NCI-H128 (cell line): ENCODE data around the gene MAP3K4.

Source experiments
- DNase-seq: peaks from one replicate; lab custom pipeline; 2025; ENCODE audit not compliant: unreplicated experiment; lab: John Stamatoyannopoulos, UW

MAP3K4 gene

DNA sequence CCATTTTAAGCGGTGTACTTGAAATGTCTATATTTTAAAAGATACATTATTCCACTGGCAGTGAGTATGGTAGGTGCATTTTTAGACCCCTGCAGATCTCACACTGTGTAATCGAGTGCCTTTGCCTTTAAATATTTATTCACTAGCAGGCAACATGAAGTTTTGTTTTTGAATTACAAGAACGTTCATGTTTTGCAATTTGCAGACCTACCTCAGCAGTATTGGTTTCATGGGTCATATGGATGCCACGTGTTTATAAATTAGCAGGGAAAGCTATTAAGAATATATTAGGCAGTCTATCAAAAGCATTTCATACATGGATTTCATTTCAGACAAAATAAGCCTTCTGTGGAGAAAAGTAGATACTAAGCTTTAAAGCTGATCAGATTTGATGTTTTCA is 7.2 kb downstream of the MAP3K4 start:
- no peak for DNase-seq

- no peak for DNase-seq
These were observed 7.9 kb downstream of the MAP3K4 start for GRCh38 chr6:160999516-160999915.

- no peak for DNase-seq
These were observed 9.1 kb downstream of the MAP3K4 start for GRCh38 chr6:161000632-161001031.

GRCh38 chr6:161001421-161001820 is 9.9 kb downstream of the MAP3K4 start:
- DNase-seq: no peak

DNA sequence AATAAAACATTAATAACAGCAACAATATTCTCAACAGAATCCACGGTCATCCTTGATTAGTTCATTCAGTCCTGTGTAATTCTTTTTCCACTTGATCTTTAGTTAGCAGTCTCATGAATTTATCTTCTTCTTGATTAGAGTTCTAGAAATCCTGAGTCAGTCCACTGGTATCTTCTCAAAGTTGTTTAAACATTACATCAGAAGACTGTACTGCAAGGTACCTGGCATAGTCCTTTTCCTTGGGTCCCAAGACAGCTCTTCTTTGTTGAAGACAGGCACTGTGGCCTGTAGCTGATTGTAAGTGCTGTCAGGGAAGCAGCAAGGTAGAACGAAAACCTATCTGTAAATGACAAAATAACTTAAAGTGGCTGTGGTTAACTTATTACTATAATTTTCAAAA is 11.8 kb downstream of the MAP3K4 start:
- no peak for DNase-seq

DNA sequence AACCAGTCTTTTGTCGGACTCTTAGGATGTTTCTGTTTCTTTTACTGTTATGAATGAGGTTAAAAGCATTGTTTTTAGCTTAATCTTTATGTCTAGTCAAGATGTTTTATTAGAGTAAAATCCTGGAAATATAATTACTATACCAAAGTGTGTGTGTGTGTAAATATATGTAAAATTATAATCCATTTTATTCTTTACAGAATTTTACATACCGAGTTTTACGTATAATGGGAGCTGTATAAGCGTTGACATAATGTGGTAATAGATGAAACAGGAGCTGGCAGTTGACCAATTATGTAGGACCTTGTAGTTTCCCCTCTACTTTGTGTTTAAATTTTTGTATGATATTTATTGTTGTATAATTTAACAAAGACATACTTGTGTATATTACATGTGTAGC is 16.7 kb downstream of the MAP3K4 start:
- DNase-seq: no peak

DNA sequence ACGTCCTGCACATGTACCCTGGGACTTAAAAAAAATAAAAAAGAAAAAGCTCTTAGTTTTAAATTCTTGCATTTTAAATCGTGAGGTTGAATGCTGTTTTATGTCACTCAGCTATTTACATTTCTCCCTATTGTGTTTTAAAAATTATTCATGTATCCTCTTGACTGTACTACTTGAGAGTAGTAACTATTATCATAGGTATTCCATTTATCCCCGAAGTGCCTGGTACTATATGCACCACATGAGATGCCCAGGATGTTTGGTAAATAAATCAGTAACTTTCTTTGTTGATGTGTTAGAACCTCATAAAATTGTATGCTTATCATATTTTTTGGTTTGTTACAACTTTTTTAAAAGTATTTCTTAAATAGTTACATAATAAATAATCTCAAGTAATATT is 18.4 kb downstream of the MAP3K4 start:
- no peak for DNase-seq

DNA sequence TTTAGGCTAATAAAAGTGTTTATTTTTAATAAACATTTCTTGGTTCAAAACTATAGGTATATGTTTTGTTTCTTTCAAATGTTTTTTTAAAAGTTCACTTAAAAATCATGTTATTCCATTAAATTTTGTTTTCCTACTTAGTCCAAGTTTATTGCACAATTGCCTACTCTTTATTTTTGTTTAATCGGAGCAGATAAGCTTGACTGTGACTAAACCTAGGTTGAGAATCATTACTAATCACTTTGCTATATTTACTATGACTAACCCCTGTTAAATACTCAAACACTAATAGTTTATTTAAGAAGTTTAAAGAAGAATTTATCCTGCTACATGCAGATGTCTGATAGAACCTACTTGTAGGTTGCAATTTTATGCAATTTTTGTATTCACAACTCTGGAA is 18.8 kb downstream of the MAP3K4 start:
- no peak for DNase-seq

GRCh38 chr6:161011492-161012480 is 20.2 kb downstream of the MAP3K4 start:
- DNase-seq: no peak

GRCh38 chr6:161013695-161014094 is 22.1 kb downstream of the MAP3K4 start:
- DNase-seq: no peak

DNA sequence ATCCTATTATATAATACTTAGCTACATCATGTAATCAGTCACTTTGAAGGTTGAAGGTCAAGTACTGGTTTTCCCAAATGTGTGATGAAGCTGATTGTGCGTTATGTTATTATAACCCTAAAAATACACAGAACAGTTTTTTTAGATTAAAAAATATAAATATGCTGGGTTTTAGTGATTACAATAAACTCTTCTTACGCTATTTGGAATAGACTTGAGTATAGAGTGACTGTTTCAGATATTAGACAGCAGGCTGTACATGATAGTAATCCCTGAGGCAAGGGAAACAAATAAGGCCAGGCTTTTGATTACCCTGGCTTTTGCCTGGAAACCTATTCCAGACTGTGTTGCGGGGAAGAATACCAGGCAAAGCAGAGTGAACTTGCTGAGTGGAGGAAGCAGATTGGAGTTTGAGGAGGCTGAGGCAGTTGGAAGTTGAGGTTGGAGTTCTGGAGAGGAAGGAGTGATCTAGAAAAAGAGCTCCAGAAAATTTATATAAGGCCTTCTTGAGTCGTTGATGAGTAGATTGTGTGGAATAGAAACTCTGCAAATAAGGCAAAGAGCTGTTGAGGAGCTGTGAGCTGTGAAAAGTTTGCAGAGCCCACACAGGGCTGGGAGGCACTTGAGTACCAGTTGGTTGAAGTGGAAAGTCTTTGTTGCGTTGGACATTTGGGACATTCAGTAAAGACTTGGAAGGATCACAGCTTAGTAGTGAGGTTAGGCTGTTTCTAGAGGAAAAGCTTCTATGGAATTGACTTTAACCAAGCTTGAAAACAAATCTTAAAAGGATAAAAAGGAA is 26.4 kb downstream of the MAP3K4 start:
- DNase-seq: no peak

DNA sequence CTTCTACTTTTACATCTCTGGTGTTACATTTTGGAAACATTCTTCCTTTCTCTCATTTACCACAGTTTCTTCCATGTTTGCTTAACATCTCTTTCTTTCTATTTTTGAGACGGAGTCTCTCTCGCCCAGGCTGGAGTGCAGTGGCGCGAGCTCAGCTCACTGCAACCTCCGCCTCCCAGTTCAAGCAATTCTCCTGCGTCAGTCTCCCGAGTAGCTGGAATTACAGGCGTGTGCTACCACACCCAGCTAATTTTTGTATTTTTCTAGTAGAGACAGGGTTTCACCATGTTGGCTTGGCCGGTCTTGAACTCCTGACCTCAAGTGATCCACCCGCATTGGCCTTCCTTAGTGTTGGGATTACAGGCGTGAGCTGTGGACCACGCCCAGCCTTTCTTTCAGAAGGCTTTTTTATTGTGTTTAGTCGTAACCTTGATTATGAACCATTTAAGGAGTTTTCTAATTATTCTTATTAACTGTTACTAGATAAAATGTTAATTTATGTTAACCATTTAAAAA is 27.8 kb downstream of the MAP3K4 start:
- no peak for DNase-seq

- DNase-seq: no peak
These were observed 30.0 kb downstream of the MAP3K4 start for GRCh38 chr6:161021543-161021942.

- no peak for DNase-seq
These were observed 30.6 kb downstream of the MAP3K4 start for GRCh38 chr6:161021998-161022743.

DNA sequence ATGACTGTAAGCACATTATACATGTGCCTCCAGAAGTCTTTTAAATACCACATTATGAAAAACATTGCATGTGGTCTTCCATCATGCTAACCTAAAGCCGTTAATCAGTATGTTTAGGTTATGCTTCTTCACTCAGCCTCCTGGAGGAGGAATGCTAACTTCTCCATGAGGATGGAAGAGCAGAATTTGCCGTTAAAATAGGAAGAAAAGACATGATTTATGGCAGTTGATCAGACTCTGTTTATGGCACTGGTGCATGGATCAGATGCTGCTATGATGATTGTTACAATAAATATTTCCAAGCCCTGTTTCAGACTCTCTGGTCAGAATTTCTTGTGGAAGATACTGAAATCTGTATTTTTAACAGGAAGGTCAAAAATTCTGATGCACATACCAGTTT is 31.7 kb downstream of the MAP3K4 start:
- DNase-seq: no peak

- no peak for DNase-seq
These were observed 32.9 kb downstream of the MAP3K4 start for GRCh38 chr6:161024364-161024920.

GRCh38 chr6:161027385-161027784 is 35.8 kb downstream of the MAP3K4 start:
- DNase-seq: no peak

- DNase-seq: no peak
These were observed 37.7 kb downstream of the MAP3K4 start for GRCh38 chr6:161029195-161029809.

GRCh38 chr6:161031721-161032495 is 40.3 kb downstream of the MAP3K4 start:
- DNase-seq: no peak

DNA sequence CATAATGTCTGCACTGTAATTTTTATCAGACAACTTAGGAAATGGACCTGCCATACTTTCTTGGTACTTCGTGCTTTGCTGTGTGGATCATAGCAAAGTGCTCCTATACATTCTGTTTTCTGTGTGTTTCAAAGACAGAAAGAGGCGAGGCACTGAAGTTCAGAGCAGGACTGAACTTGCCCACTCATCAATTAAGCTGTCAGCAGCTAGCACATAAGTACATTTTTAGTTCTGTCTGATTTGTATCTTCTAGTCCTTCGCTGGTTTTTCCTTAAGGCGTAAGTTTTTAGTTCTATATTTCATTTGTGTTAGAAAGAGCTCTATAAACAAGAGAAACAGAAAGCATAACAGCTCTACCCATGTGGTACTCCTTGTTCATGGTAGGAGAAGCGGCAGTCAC is 42.1 kb downstream of the MAP3K4 start:
- DNase-seq: no peak
